Measurements from ENCODE around the gene SH3GL1.

GRCh38 chr19:4430760-4431159 is 30.4 kb upstream of the SH3GL1 start:
- TF ChIP-seq, protein P1, sequence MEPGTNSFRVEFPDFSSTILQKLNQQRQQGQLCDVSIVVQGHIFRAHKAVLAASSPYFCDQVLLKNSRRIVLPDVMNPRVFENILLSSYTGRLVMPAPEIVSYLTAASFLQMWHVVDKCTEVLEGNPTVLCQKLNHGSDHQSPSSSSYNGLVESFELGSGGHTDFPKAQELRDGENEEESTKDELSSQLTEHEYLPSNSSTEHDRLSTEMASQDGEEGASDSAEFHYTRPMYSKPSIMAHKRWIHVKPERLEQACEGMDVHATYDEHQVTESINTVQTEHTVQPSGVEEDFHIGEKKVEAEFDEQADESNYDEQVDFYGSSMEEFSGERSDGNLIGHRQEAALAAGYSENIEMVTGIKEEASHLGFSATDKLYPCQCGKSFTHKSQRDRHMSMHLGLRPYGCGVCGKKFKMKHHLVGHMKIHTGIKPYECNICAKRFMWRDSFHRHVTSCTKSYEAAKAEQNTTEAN (CRISPR knock-in tag; IDR thresholded peaks at IDR 0.05), result no peak
- no peak for TF ChIP-seq EP300 (IDR thresholded peaks at IDR 0.05; ENCODE audit: low read length)
- TF ChIP-seq, protein P2, sequence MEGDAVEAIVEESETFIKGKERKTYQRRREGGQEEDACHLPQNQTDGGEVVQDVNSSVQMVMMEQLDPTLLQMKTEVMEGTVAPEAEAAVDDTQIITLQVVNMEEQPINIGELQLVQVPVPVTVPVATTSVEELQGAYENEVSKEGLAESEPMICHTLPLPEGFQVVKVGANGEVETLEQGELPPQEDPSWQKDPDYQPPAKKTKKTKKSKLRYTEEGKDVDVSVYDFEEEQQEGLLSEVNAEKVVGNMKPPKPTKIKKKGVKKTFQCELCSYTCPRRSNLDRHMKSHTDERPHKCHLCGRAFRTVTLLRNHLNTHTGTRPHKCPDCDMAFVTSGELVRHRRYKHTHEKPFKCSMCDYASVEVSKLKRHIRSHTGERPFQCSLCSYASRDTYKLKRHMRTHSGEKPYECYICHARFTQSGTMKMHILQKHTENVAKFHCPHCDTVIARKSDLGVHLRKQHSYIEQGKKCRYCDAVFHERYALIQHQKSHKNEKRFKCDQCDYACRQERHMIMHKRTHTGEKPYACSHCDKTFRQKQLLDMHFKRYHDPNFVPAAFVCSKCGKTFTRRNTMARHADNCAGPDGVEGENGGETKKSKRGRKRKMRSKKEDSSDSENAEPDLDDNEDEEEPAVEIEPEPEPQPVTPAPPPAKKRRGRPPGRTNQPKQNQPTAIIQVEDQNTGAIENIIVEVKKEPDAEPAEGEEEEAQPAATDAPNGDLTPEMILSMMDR (IDR thresholded peaks at IDR 0.05 in 2 of 3, conservative IDR thresholded peaks at IDR 0.05 in 1 of 3; ENCODE audit: insufficient read depth in 2 of 3, low read depth in 1 of 3, low read length in 3 of 3), result no peak
- TF ChIP-seq PCBP1 (IDR thresholded peaks at IDR 0.05; ENCODE audit: low read depth, low read length, poor library complexity, severe bottlenecking), result no peak
- TF ChIP-seq ZNF121 (CRISPR knock-in tag; conservative IDR thresholded peaks at IDR 0.05), result no peak
- TF ChIP-seq MBD2 (IDR thresholded peaks at IDR 0.05; ENCODE audit: borderline replicate concordance, low read depth), result no peak
- TF ChIP-seq USF2 (CRISPR knock-in tag; IDR thresholded peaks at IDR 0.05), result no peak
- no peak for TF ChIP-seq SRF (CRISPR knock-in tag; IDR thresholded peaks at IDR 0.05)
- no peak for TF ChIP-seq JUND (IDR thresholded peaks at IDR 0.05; ENCODE audit: borderline replicate concordance, low read depth, low read length)
- TF ChIP-seq JUND (tag; IDR thresholded peaks at IDR 0.05; ENCODE audit: borderline replicate concordance, low read depth, low read length), result no peak
- TF ChIP-seq LARP7 (IDR thresholded peaks at IDR 0.05), result no peak
- no peak for TF ChIP-seq ZC3H8 (IDR thresholded peaks at IDR 0.05)
- TF ChIP-seq MAZ (CRISPR knock-in tag; conservative IDR thresholded peaks at IDR 0.05 in 1 of 2, IDR thresholded peaks at IDR 0.05 in 1 of 2), result no peak

All from K562 (cell line).